ENCODE data around the gene GCC1. TPM values are rescaled to one million over a fixed set of nuclear protein-coding genes. Genes with fewer than 3 reads are reported as not detected.

GCC1 gene
- 6.8 TPM for total RNA-seq
- long read RNA-seq, full-length matches to known transcripts, result 20 of 21 reads
- long read RNA-seq, partial matches to known transcripts, result 0 of 21 reads
- long read RNA-seq, other reads (novel, unspliced or antisense), result 1 of 21 reads

- TF ChIP-seq, protein P1, sequence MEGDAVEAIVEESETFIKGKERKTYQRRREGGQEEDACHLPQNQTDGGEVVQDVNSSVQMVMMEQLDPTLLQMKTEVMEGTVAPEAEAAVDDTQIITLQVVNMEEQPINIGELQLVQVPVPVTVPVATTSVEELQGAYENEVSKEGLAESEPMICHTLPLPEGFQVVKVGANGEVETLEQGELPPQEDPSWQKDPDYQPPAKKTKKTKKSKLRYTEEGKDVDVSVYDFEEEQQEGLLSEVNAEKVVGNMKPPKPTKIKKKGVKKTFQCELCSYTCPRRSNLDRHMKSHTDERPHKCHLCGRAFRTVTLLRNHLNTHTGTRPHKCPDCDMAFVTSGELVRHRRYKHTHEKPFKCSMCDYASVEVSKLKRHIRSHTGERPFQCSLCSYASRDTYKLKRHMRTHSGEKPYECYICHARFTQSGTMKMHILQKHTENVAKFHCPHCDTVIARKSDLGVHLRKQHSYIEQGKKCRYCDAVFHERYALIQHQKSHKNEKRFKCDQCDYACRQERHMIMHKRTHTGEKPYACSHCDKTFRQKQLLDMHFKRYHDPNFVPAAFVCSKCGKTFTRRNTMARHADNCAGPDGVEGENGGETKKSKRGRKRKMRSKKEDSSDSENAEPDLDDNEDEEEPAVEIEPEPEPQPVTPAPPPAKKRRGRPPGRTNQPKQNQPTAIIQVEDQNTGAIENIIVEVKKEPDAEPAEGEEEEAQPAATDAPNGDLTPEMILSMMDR (IDR thresholded peaks at IDR 0.05; ENCODE audit: borderline replicate concordance), result no peak
- intact Hi-C loops (cut with micrococcal nuclease), result no loop called here
- Histone ChIP-seq H3K27ac (replicated peaks) (peak within 1 kb of the TSS; percentile 85), H3K27me3 (ENCODE audit: low read depth) (no peaks in the 10 kb centered on the region), H3K9me3 (replicated peaks) (no peaks in the 10 kb centered on the region), H3K36me3 (peaks cover 30% of the 10 kb centered on the region), H3K4me3 (peak within 1 kb of the TSS; percentile 79), H3K4me1 (peaks cover 84% of the 10 kb centered on the region)
- DNase-seq, result peak; percentile 93
Observed at GRCh38 chr7:127585044-127585953, at the start of gene GCC1. Gene GCC1 (minus strand): TSS chr7:127585596. CDS start chr7:127585182, 414 bp downstream.

DNA sequence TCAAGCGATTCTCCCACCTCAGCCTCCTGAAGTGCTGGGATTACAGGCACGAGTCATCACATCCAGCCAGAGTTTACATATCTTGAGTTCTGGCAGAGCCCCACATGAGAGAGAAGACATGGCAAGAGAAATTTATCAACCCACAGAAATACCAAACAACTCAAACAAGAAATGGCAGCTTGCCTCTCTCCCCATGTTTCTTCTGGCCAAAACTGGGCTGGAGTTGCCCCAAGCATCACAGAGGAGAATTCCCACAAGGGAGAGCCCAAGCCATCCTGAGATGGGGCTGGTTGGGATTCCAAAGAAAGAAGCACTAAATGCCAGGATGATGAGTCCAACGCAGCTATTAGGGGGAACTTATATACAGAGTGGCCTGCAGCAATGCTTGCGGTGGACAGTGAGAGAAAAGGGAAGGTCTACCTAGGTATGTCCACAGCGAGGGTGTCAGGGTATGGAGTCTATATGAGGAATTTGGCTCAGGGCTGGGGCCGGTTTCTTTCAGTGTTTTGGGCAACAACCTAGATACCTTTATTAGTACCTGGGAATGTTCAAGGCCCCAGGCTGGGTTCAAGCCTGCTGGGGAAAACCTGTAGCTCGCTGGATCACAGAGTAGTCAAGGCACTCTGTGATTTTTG, 47.0 kb upstream of the GCC1 start:
- no peak for DNase-seq
- Histone ChIP-seq H3K36me3 (no peaks in the 10 kb centered on the region), H3K27ac (replicated peaks) (no peak overlapping the region), H3K9me3 (replicated peaks) (no peaks in the 10 kb centered on the region), H3K4me1 (no peaks in the 10 kb centered on the region), H3K27me3 (ENCODE audit: low read depth) (peaks cover 61% of the 10 kb centered on the region), H3K4me3 (no peak overlapping the region)
- intact Hi-C loops (cut with micrococcal nuclease), result no loop called here
- TF ChIP-seq, protein P1 (IDR thresholded peaks at IDR 0.05; ENCODE audit: borderline replicate concordance), result no peak

GRCh38 chr7:127629268-127629854, 44.0 kb upstream of the GCC1 start:
- DNase-seq, result no peak
- Histone ChIP-seq H3K4me3 (no peak overlapping the region), H3K27ac (replicated peaks) (no peak overlapping the region), H3K27me3 (ENCODE audit: low read depth) (peaks cover 37% of the 10 kb centered on the region), H3K36me3 (no peaks in the 10 kb centered on the region), H3K4me1 (no peaks in the 10 kb centered on the region), H3K9me3 (replicated peaks) (no peaks in the 10 kb centered on the region)
- TF ChIP-seq, protein P1 (IDR thresholded peaks at IDR 0.05; ENCODE audit: borderline replicate concordance), result peak; percentile 41
- intact Hi-C loops (cut with micrococcal nuclease), result no loop called here

- DNase-seq, result no peak
Observed at GRCh38 chr7:127628445-127628844, 43.0 kb upstream of the GCC1 start.

GRCh38 chr7:127625331-127625730, 39.9 kb upstream of the GCC1 start:
- H3K4me1 ChIP-seq, result no peaks in the 10 kb centered on the region
- H3K27ac ChIP-seq (replicated peaks), result no peak overlapping the region
- TF ChIP-seq, protein P1 (IDR thresholded peaks at IDR 0.05; ENCODE audit: borderline replicate concordance), result no peak
- H3K4me3 ChIP-seq, result no peak overlapping the region
- no peaks in the 10 kb centered on the region for H3K9me3 ChIP-seq (replicated peaks)
- H3K36me3 ChIP-seq, result no peaks in the 10 kb centered on the region
- no peak for DNase-seq
- intact Hi-C loops (cut with micrococcal nuclease), result no loop called here
- H3K27me3 ChIP-seq (ENCODE audit: low read depth), result peaks cover 42% of the 10 kb centered on the region

More at GRCh38 chr7:127628445-127628844, 43.0 kb upstream of the GCC1 start:
- H3K9me3 ChIP-seq (replicated peaks), result no peaks in the 10 kb centered on the region
- no peak overlapping the region for H3K27ac ChIP-seq (replicated peaks)
- H3K27me3 ChIP-seq (ENCODE audit: low read depth), result peaks cover 39% of the 10 kb centered on the region
- no peaks in the 10 kb centered on the region for H3K4me1 ChIP-seq
- intact Hi-C loops (cut with micrococcal nuclease), result no loop called here
- no peak overlapping the region for H3K4me3 ChIP-seq
- no peaks in the 10 kb centered on the region for H3K36me3 ChIP-seq
- TF ChIP-seq, protein P1 (IDR thresholded peaks at IDR 0.05; ENCODE audit: borderline replicate concordance), result no peak
